Mesenteric fat pad (tissue), 1 donor: ENCODE measurements around the gene ERP27. TPM values are rescaled to one million over a fixed set of nuclear protein-coding genes. Genes with fewer than 3 reads are reported as not detected.

Experiments
- DNase-seq: peaks from one replicate; pipeline ENCODE4 v3.0.0-alpha.2; 2020; ENCODE audit warnings: low spot score
- total RNA-seq: library from RNA; stranded (reverse); fragmentation: NEBNext Ultra II Directional; extraction: Animal tissue kit (Norgen Biotek cat#: 25700); gene quantifications from one replicate; pipeline ENCODE4 v1.2.1, GENCODE V29; 2021
- donor health status: DM: yes; HTN: yes; CAD: no.

The ERP27 gene
- total RNA-seq, 1 donor from 2014 or later, result 0.87 TPM

DNA sequence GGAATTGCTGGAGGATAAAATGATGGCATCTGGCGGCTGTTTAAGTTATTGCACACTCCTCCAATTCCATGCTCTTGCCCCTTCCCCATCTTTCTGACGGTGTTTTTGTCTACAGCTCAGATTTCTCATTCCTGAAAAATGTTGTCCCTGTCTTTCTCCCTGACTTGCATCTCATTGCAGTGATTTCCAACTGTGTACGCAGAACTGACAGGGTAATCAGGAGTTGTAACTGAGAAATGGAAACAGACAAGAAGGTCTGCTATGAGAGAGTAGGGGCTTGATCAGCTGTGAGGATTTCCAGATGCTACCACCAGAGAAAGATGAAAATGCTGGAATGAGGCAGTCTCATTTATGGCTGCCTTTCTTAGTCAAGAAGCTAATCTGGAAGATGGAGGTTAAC lies 1.3 kb downstream of the ERP27 start:
- no peak for DNase-seq

DNA sequence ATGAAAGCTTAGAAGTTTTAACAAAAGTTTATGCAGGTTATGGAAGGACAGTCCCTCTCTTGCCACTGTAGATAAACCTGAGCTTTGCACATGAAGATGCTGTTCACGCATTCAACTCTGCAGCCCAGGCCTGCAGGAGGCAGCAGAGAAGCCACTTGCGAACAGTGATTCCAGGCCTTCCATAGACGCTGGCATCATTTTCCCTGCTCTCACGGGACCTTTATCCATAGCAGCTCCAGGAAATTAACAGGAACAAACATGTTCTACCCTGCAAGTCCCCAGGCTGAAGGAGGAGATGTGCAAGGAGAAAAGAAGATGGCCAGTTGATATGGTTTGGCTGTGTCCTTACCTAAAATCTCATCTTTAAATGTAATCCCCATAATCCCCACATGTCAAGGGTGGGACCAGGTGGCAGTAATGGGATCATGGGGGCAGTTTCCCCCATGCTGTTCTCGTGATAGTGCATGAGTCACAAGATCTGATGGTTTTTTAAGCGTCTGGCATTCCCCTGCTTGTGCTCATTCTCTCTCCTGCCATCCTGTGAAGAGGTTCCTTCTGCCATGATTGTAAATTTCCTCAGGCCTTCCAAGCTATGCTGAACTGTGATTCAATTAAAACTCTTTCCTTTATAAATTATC lies 2.0 kb downstream of the ERP27 start:
- no peak for DNase-seq

DNA sequence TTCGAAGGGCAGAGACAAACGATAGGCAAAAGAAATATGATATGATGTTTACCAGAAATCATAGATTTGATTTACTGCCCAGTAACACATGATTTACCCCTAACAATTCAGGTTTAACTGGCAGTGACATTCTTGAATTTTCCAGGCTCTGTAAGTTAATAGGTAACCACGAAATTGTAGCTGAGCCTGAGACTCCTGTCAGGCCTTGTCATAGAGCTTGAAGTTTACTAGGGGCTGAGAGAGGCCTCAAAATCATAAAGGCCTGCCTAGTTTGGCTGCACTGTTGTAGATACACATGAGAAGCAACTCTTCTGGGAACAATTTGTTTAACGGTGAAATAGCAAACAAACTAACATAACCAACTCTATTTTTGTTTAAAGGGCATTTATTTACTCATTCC lies 3.3 kb downstream of the ERP27 start:
- no peak for DNase-seq

DNA sequence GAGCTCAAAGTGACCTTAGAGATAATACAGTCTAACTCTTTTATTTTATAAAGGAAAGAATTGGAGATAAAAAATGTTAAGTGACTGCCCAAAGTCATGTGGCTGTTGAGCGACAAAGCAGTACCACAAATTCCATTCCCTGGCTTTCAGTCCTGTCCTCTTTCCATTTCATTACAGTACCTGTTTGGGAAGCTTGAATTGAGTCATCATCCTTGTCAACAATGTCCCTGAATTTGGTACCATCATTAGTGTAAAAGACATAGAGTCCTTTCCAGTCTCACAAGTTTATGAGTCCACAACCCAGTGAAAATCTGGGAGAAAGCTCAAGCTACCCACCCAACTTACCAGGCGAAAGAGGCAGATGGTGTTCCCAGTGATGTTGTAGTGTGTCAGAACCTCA lies 3.8 kb downstream of the ERP27 start:
- no peak for DNase-seq

DNA sequence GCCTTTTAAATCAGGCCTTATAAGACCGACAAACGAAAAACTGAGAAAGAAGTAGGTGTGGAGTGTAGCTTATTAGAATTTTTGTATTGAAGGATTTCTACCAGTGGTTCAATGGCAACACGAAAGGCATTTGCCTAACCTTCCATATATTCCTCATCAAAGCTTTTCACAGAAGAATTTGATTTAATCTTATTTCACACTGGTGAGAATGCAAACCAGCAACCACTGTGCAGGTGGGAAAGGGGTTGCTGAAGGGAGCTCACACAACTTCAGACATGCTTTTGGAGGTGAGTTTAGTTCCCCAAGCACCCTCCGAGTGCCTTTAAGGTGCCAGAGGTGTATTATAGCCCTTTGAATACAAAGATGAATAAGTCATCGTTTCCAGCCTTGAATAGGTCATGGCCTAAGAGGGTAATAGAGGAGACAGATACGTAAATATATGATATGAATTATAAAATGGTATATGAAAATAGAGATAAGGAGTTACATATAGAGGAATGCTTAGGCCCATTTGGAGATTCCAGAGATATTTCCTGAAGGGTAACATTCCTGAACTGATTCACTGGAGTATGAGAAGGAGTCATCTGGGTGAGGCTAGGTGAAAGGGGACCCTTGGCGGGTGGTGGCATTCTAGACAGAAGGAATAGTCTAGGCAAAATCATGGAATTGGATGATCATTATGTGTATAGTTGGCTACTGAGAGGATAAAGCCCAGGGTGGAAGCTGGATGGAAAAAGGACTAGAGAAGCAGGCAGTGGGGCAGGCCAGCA lies 6.4 kb downstream of the ERP27 start:
- no peak for DNase-seq

DNA sequence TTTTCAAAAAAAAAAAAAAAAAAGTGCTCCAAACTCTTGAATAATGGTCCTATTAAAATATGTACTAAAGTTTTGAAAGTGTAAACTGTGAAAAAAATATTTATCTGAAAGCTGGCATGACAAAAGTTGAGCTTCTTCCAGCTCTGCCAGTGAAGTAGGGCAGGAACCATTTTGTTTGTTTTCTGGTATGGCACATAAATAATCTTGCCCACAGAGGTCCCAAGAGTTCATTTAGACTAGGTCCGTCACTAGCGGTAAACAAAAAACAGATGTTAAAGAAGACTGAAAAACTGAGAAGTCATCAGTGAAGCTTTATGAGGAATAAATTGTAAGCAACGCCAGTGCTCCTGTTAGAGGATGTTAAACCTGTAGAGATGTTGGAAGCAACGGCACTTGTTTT lies 7.0 kb downstream of the ERP27 start:
- DNase-seq, result no peak

DNA sequence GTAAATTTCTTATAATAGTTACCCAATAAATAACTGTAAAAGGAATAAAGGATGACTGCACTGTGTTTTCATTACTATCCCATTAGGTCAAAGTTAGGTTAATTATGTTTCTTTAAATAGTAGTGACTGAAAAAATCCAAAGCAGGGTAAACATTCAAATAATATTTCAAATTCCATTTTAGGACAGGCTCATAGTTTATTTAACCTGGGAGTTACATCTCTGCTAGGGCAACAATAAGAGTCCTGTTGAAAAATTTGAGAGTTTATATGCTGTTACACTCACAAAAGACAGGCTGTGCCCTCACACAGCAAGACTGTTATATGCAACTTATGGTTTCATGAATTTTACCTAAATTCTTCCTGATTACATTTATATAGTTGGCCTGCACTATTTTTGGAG lies 8.0 kb downstream of the ERP27 start:
- no peak for DNase-seq

DNA sequence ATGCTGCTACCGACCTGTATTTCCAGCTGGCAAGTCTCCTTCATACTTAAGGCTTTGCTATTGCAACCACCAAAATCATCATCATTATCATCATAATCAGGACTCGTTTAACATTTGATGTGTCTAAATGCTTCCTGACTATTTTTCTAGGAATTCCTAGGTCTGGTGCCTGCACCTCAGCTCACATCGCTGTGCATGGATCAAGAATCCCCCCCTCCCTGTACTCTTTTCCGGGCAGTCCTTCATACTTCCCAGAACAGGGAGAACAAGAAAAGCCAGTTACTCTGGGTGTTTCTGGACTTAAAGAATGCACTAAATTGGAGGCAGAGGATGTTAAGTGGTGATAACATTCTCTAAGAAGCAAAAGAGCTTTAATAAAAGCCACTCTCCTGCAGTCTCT lies 9.4 kb downstream of the ERP27 start:
- DNase-seq, result no peak

DNA sequence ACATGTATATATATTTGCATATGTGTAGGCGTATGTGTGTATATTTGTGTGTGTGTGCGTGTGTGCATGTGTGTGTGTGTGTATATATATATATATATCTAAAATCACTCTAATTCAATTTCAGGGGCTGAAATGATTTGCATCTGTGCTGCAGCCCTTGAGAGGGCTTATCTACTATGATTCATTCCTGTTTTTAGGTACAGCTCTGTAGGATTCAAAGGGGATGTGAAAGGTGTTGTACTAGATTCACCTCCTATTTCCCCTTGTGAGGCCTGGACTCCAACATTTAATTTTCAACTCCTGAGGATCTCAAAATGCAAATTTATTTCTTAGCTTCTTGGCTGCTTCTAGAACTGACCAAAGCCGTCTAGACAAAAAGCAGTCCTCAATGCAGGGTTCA lies 11.1 kb downstream of the ERP27 start:
- no peak for DNase-seq

DNA sequence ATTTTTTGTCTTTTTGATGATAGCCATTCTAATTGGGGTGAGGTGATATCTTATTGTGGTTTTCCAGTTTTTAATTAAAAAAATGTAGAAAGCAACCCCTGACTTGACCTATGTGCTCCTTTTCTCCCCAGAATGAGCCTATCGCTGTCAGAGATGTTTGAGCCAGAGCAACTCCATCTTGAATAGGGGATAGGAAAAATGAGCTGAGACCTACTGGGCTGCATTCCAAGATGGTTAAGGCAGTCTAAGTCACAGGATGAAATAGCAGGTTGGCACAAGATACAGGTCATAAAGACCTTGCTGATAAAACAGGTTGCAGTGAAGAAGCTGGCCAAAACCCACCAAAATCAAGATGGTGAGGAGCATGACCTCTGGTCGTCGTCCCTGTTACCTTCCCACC lies 13.8 kb downstream of the ERP27 start:
- no peak for DNase-seq

DNA sequence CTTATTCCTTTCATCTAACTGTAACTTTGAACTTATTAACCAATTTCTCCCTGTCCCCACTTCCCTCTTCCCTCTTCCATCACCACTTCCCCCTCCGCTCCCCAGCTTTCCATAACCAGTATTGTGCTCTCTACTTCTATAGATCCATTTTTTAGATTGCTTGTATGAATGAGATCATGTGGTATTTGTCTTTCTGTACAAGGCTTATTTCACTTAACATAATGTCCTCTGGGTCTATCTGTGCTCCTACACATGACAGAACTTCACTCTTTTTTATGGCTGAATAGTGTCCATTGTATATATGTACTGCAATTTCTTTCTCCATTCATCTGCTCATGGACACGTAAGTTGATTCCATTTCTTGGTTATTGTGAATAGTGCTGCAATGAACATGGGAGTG lies 14.4 kb downstream of the ERP27 start:
- no peak for DNase-seq

DNA sequence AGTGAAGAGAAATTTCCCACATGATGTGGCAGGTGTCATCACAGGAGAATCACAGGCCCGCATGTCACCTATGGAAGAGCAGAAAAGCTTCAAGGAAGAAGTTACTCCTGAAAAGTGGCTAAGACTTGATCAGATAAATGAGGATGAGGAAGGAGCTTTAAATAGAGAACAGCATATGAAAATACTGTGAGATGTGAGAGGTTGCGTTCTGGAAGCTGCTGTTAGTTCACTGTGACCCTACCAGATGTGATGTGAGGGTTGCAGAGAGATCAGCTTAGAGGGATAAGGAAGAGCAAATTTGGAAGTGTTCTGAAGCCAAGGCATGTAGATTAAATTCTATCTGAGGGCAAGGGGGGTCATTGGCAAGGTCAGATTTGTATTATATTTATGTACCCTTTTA lies 17.1 kb downstream of the ERP27 start:
- DNase-seq, result no peak

DNA sequence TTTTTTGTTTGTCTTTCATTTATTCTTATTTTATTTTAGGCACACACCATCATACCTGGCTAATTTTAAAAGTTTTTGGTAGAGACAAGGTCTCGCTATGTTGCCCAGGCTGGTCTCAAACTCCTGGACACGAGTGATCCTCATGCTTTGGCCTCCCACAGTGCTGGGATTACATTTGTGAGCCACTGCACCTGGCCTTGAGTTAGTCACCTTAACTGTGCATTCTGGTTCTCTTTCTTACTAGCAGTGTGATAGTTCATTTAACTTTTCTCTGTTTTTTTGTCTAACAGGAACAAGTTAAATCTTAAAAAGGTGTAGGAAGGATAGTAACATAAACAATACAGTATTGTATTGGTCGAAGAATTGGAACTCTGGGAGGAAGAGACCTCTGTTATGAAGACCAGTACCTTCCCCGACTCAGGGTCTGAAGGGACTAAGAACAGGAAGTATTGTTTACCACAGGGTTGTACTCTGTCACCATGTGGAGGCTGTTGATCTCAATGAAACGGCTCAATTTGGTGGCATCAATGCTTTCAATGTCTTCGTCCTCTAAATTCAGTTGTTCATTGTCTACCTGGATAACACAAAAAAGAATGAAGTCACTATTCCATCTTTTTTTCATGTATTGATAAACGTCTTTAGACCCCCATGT lies 17.7 kb downstream of the ERP27 start:
- DNase-seq, result no peak

DNA sequence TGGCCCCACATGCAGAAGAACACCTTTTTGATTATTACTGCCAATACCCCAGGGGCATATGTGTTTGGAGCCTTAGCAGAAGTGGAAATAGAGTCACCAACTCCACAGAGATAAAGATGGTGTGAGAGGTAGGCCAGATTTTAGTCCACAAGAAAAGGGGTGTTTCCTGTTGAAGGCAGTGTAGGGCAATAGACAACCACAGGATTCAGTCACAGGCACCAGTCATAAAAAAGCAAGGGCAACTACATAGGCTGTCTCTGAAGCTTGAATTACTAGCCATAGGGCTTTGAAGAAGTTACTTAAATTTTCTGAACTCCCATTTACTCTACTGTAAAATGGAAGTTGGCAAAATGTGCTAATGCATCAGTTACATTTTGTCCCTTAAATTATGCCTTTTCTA lies 18.9 kb downstream of the ERP27 start:
- no peak for DNase-seq

DNA sequence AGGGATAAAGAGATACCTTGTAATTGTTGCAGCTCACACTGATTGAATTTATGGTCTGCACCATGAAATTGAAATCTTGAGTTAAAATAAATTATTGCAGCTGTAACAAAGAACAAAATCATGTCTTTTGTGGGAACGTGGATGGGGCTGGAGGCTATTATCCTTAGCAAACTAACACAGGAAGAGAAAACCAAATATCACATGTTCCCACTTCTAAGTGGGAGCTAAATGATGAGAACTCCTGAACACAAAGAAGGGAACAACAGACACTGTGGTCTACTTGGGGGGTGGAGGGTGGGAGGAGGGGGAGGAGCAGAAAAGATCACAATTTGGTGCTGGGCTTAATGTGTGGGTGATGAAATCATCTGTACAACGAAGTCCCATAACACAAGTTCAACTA lies 22.6 kb downstream of the ERP27 start:
- no peak for DNase-seq

DNA sequence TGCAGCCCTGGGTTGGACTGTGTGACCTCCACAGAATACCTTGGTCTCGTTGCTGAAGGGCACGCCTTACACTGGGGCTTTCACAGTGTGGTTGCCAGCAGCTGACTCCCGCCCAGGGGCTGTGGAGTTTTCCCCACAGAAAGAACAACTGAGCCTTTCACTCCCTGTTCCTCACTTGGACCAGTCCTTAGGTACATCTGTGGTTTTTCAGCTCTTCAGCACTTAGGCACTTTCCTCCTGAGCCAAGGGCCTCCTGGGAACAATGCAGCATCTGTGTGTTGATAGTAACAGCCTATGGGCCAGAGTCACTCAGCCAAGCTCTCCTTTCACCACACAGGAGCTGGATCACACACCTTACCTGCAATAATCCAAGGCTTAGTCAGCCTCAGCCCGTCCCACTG lies 25.0 kb downstream of the ERP27 start:
- no peak for DNase-seq

DNA sequence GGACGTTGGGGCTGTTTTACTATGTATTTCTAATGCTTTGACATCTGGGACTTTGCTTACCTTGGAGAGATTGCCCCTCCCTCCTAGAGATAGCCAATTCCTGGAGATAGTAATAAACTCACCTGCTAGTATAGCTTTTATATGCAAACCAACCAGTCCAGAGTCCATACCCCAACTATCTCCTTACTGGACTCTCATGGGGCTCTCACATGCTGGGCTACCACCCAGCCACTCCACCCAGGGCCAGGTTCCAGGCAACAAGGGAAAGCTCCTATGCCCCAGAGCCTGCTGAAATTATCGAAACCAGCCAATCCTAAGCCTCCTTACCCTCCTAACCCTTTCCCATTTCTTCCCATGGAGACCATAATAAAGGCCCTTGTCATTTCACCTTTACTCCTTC lies 27.2 kb downstream of the ERP27 start:
- no peak for DNase-seq

DNA sequence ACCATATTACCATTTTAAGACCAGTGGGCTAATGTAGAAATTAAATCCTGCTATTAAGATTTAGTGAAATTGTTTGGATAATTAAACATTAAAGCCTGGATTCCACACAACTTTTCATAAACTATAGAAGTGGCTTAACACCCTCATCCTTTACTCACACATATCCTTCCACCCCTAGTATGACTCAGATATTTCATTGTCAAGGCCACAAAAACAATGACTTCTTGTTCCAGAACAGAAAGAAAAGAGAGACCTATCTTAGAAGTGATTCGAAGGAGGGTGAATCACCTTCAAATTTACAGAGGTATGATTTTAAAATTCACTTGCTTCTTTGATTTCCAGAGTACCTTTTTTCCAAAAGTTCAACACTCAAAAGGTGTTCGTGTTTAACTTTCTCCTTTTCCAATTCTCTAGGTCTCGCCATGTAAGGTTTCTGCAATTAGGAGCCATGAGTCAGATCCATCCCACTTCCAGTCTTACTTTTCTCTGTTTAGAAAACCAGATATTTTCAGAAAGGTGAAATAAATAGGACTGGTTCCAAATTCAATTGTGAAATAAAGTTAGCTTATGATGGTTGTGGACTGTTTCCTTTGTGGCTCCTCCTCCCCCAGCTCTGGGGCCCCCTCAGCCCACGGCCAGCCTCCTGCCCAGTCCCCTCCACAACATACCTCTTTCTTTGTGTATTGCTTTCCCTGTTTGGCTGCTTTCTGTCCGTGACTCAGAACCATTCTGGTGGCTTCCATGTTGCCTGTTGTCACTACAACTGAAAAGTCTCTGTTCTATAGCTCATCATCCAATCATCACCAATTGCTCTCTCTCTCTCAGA lies 28.0 kb downstream of the ERP27 start:
- DNase-seq, result no peak

DNA sequence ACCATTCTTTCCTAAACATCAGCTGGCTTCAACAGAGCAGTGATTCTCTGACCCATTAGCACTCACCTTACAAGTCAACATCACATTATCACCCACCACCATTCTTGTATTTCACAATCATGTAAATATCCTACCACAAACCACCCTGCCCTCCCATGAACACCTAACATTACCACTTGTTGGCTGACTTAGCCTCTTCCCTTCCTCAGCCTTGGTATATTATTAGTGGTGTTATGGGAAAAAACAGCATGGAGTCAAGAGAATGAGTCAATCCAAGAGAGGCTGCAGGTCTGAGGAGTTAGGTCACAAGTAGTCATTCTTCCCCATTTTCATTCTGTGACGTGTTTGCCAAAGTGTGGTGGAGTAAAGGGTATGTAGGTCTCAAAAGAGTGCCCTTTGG lies 30.4 kb downstream of the ERP27 start:
- no peak for DNase-seq

DNA sequence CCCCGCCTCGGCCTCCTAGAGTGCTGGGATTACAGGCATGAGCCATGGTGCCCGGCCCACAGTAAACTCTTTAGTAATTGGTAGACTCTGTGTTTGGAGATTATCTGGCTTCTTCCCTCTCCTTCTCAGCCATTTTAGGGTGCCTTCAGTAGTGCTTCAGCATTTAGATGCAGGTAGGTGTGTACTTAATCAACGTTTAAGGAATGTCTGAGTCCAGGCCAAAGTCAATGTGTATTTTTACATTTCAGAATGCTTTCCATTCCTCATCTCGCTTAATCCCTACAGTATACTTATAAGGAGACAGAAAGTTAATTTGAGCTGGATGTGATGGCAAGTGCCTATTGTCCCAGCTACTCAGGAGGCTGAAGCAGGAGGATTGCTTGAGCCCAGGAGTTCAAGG lies 32.2 kb downstream of the ERP27 start:
- DNase-seq, result no peak

DNA sequence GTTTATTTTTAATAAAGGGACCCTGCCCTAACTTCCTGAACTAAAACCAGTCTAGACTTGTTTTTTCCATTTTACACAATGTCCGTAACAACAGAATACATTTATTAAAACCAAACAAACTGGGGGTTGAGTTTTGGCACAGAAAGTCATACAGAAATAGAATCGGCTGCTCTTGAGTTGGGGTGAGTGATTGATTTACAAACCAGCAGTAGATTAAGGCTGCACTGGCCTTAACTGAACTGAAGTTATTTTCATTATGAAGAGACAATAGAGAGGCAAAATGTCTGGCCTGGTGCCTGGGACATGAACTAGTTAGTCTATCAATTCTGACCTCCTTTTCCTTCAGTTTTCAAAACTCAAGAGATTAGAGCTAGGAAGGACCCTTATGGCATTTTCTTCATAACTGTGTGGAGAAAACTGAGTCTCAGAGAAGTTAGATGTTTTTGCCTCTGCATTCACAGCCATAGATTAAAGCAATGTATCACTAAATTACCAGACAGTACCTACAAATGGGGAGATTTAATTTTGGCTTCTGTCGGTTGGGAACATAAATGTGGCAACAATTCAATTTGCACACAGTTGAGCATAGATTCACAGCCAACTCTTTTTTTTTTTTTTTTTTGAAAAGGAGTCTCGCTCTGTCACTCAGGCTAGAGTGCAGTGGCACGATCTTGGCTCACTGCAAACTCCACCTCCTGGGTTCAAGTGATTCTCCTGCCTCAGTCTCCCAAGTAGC lies 32.9 kb downstream of the ERP27 start:
- no peak for DNase-seq
